ENCODE measurements around the gene KCNK5. TPM values are rescaled to one million over a fixed set of nuclear protein-coding genes. Genes with fewer than 3 reads are reported as not detected.

The KCNK5 gene
- total and polyA plus RNA-seq, 9 of the 15 experiments (the other 6 are each of a cell fraction or from before 2014, with no cell fraction given), result 1.5 to 45.8 (median 25.8) TPM

GRCh38 chr6:39208223-39208739 lies 21.0 kb downstream of the KCNK5 start (continued):
- TF ChIP-seq NFE2L1 (tag; IDR thresholded peaks at IDR 0.05; ENCODE audit: borderline replicate concordance, low read depth) (no peak), WHSC1 (IDR thresholded peaks at IDR 0.05; ENCODE audit: low read length) (no peak)

DNA sequence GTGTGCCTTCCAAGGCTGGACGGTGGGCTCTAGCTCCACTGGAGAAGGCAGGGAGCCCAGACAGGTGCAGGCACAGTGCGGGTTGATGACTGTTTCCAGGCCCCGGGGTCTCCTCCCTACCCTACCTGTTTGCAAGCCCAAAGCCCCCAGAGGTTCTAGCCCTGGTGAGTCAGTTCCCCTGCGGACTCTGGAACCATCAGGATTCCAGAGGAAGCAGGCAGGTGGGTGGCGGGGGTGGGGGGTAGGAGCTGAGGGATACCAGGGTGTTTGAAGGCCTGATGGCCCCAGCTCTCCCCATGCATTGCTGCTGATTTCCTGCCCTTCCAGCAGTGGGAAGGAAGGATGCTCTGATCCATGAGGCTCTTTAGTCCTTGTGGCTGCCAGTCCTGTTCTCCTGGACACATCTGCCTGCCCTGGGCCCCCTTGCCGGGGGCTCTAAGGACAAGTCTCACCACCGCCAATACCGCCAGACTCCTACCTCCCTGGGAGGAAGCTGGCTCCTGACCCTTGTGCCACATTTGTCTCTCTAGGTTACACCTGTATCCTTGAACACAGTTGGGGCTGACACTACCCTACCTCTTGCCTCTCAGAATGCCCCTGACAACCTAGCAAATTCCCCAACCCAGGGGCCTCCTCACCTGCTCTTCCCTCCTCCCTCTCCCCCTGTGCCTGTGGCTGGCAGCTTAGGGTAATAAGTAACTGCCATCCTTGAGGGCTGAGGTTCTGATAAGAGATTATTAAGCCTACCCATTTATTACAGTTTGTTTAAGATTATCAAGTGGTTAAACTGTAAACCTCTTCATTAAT lies 21.7 kb downstream of the KCNK5 start:
- H3K9me3 ChIP-seq (replicated peaks; ENCODE audit: control insufficient read depth, insufficient read depth, low read depth, low read length), result no peaks in the 10 kb centered on the region
- H3K79me2 ChIP-seq (ENCODE audit: control insufficient read depth, insufficient read depth, low read length), result peaks cover 100% of the 10 kb centered on the region
- ATAC-seq (no peak), FAIRE-seq (no peak), DNase-seq (ENCODE audit: extremely low read depth in 1 of 4, low spot score in 3 of 4) (no peak)
- TF ChIP-seq ZNF507 (tag; conservative IDR thresholded peaks at IDR 0.05), result no peak
- peak; percentile 52; the same call in 1 of the 2 replicates for TF ChIP-seq ZBTB33 (CRISPR knock-in tag; IDR thresholded peaks at IDR 0.05)
- TF ChIP-seq SNIP1 (IDR thresholded peaks at IDR 0.05; ENCODE audit: low read depth), result no peak
- no peak overlapping the region for H3K4me3 ChIP-seq
- H3K27me3 ChIP-seq (ENCODE audit: control insufficient read depth in 2 of 2, insufficient read depth in 2 of 2, low read length in 2 of 2), result no peaks in the 10 kb centered on the region
- BruUV-seq (replicated peaks), result no TSS peak
- H3K9ac ChIP-seq (ENCODE audit: insufficient read depth in 1 of 2, low read depth in 2 of 2, low read length in 2 of 2), result peak overlapping the region in 1 of 2 experiments; percentile 70; a peak in 1 of 4 replicates
- H2AFZ ChIP-seq (ENCODE audit: low read depth, low read length), result no peak overlapping the region
- intact Hi-C loops (cut with micrococcal nuclease), result no loop called here
- peaks cover 88% of the 10 kb centered on the region; the same call in 2 of the 3 replicates for H3K36me3 ChIP-seq (ENCODE audit: control insufficient read depth, insufficient read depth, low read length)
- in situ Hi-C loops (cut with MboI), result no loop called here
- 74% methylated on average over 7 of the region's 8 CpGs for WGBS (ENCODE audit: insufficient coverage, low coverage, missing lambda C conversion rate)
- POLR2A ChIA-PET, result interaction anchor here (0.7 to 4.8 kb wide), 8 partner anchors 8 to 663 kb away, joined by 3 to 33 read pairs (median 5); no protein-coding TSS in a partner anchor
- peaks cover 92% of the 10 kb centered on the region for H4K20me1 ChIP-seq (replicated peaks; ENCODE audit: control insufficient read depth, insufficient read depth, low read length)
- H3K4me2 ChIP-seq (ENCODE audit: insufficient read depth, low read length), result no peak overlapping the region
- H3K9me1 ChIP-seq (ENCODE audit: control insufficient read depth, insufficient read depth, low read length), result peaks cover 56% of the 10 kb centered on the region
- no peak overlapping the region for H3K27ac ChIP-seq (ENCODE audit: extremely low read depth, low read depth, low read length)
- peaks cover 47 to 50% of the 10 kb centered on the region in 2 experiments for H3K4me1 ChIP-seq (replicated peaks in 1 of 2; ENCODE audit: control insufficient read depth in 2 of 2, insufficient read depth in 2 of 2, low read length in 2 of 2)
- CTCF ChIA-PET (ENCODE audit: low intra/inter-chr PET ratio), result no interaction called here
